ENCODE data around the gene MYH7. TPM values are rescaled to one million over a fixed set of nuclear protein-coding genes. Genes with fewer than 3 reads are reported as not detected.

MYH7 gene
- total RNA-seq, 6 donors from 2014 or later: not detected

DNA sequence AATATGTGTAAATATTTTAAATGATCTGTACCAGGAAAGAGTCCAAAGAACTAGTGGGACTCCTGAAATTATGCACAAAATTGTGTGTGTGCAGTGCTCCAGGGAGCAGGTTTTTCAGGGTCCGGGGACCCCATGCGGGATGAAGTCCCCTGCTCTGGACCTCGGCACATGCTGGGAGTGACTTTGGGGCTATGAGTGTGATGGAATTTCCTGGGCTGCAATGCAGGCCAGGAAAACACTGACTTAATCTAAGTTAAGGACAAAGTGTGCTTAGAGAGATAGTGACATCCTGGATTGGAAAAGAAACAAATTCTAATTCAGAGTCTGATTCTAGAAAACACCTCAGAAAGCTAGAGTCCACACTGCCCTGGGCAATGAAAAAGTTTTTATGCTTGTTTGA, 21.2 kb downstream of the MYH7 start:
- H3K27ac ChIP-seq: no peak overlapping the region
- no peaks in the 10 kb centered on the region for H3K9me3 ChIP-seq
- 58 to 62% methylated on average over 3 of the region's 3 CpGs for WGBS, 2 donors
- no peaks in the 10 kb centered on the region for H3K27me3 ChIP-seq
- DNase-seq (no peak), ATAC-seq (ENCODE audit: low FRiP score in 2 of 2) (no peak)
- H3K4me3 ChIP-seq: no peak overlapping the region
- no peak for TF ChIP-seq CTCF (IDR thresholded peaks at IDR 0.05)
- no peak for TF ChIP-seq POLR2A (IDR thresholded peaks at IDR 0.05)
- no peak for TF ChIP-seq POLR2AphosphoS5 (IDR thresholded peaks at IDR 0.05)
- TF ChIP-seq EP300 (IDR thresholded peaks at IDR 0.05): no peak
- no peaks in the 10 kb centered on the region for H3K4me1 ChIP-seq
- no peaks in the 10 kb centered on the region for H3K36me3 ChIP-seq

DNA sequence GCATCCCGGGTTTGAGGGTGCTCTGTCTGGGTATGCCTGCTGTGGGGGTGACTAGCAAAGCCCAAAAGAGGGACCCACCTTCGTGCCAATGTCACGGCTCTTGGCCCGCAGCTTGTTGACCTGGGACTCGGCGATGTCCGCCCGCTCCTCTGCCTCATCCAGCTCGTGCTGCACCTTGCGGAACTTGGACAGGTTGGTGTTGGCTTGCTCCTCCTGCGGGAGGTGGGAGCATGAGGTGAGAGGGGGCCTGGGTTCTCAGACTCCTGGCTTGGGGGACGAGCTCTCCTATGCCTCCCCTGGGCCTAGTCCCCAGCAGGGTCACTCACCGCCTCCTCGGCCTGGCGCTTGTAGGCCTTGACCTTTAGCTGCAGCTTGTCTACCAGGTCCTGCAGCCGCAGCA, 21.8 kb downstream of the MYH7 start:
- ATAC-seq (ENCODE audit: low FRiP score in 2 of 2) (no peak), DNase-seq (no peak)
- Histone ChIP-seq H3K9me3 (no peaks in the 10 kb centered on the region), H3K27ac (no peak overlapping the region), H3K36me3 (no peaks in the 10 kb centered on the region), H3K4me1 (no peaks in the 10 kb centered on the region), H3K4me3 (no peak overlapping the region), H3K27me3 (no peaks in the 10 kb centered on the region)
- WGBS, 2 donors: 87 to 93% methylated on average over 9 to 16 of the region's 16 CpGs
- no peak for TF ChIP-seq CTCF (IDR thresholded peaks at IDR 0.05)
- TF ChIP-seq EP300 (IDR thresholded peaks at IDR 0.05): no peak
- TF ChIP-seq POLR2A (IDR thresholded peaks at IDR 0.05): no peak

GRCh38 chr14:23411563-23412525, 23.6 kb downstream of the MYH7 start:
- TF ChIP-seq POLR2AphosphoS5 (IDR thresholded peaks at IDR 0.05): no peak
- no peak for TF ChIP-seq POLR2A (IDR thresholded peaks at IDR 0.05)
- no peak for TF ChIP-seq CTCF (IDR thresholded peaks at IDR 0.05)
- TF ChIP-seq EP300 (IDR thresholded peaks at IDR 0.05): no peak
- H3K9me3 ChIP-seq: no peaks in the 10 kb centered on the region
- DNase-seq (no peak), ATAC-seq (ENCODE audit: low FRiP score in 2 of 2) (no peak)
- no peak overlapping the region for H3K4me3 ChIP-seq
- WGBS, 2 donors: 78 to 80% methylated on average over 8 to 14 of the region's 14 CpGs
- no peaks in the 10 kb centered on the region for H3K27me3 ChIP-seq
- no peak overlapping the region for H3K27ac ChIP-seq
- no peaks in the 10 kb centered on the region for H3K4me1 ChIP-seq
- no peaks in the 10 kb centered on the region for H3K36me3 ChIP-seq

GRCh38 chr14:23409966-23410635, 25.4 kb downstream of the MYH7 start:
- H3K36me3 ChIP-seq: no peaks in the 10 kb centered on the region
- H3K4me1 ChIP-seq: no peaks in the 10 kb centered on the region
- H3K27ac ChIP-seq: no peak overlapping the region
- TF ChIP-seq CTCF (IDR thresholded peaks at IDR 0.05) (no peak), POLR2AphosphoS5 (IDR thresholded peaks at IDR 0.05) (no peak), EP300 (IDR thresholded peaks at IDR 0.05) (no peak), POLR2A (IDR thresholded peaks at IDR 0.05) (no peak)
- 83 to 92% methylated on average over 8 to 14 of the region's 14 CpGs for WGBS, 2 donors
- H3K9me3 ChIP-seq: no peaks in the 10 kb centered on the region
- ATAC-seq (ENCODE audit: low FRiP score in 2 of 2) (no peak), DNase-seq (no peak)
- H3K27me3 ChIP-seq: no peaks in the 10 kb centered on the region
- H3K4me3 ChIP-seq: no peak overlapping the region
